Endothelial cell of umbilical vein (primary cell): ENCODE data around the gene CDK10. TPM values are rescaled to one million over a fixed set of nuclear protein-coding genes. Genes with fewer than 3 reads are reported as not detected.

Experiments used
- BruUV-seq: library from RNA; stranded (reverse); fragments of 400-500 nt; replicated peaks from 2 replicates; lab custom pipeline; 2021; lab: Mats Ljungman, UMichigan
- CTCF ChIA-PET: fragments of 300-600, 350-600 bp; sonication (Branson Sonifier 250); formaldehyde crosslinking; loops from one replicate; lab custom pipeline; 2021; ENCODE audit warnings: antibody characterized with exemption, inconsistent platforms; lab: Charles Lee
- POLR2A ChIA-PET: fragments of 300-600, 350-600 bp; sonication (Branson Sonifier 250); formaldehyde crosslinking; loops from one replicate; lab custom pipeline; 2021; ENCODE audit warnings: antibody characterized with exemption, inconsistent platforms; lab: Charles Lee
- DNase-seq: peaks from one replicate; pipeline ENCODE4 v3.0.0-alpha.2; 2011; ENCODE audit warnings: low read depth, low spot score
- FAIRE-seq: peaks from 2 replicates; lab custom pipeline; 2011; peaks lifted over from hg19 to GRCh38; lab: Jason Lieb, UNC
- H2AFZ ChIP-seq: 2 replicates; pipeline ENCODE4 v1.6.0; 2012; ENCODE audit warnings: low read depth, low read length, control low read depth, inconsistent platforms
- H3K27ac ChIP-seq: 2 replicates; pipeline ENCODE4 v1.5.1; 2011; ENCODE audit warnings: low read depth, mild to moderate bottlenecking, control low read depth, low read length, moderate library complexity; ENCODE audit not compliant: insufficient read depth
- H3K27me3 ChIP-seq, 2 experiments: 2 replicates each; pipeline versions ENCODE4 v1.6.0 to v1.6.1; 2011; ENCODE audit warnings: low read length in 2 of 2, mixed read lengths in 1 of 2; ENCODE audit not compliant: control insufficient read depth in 2 of 2, insufficient read depth in 2 of 2
- H3K36me3 ChIP-seq, 2 experiments: 2 replicates in 1 of 2; 3 replicates in 1 of 2; pipeline ENCODE4 v1.5.1; 2011; ENCODE audit warnings: low read length in 2 of 2, mild to moderate bottlenecking in 1 of 2, moderate library complexity in 1 of 2; ENCODE audit not compliant: control insufficient read depth in 2 of 2, insufficient read depth in 2 of 2; ENCODE audit errors: extremely low read depth in 1 of 2
- H3K4me1 ChIP-seq: 3 replicates; pipeline ENCODE4 v1.5.1; 2011; ENCODE audit warnings: mild to moderate bottlenecking, low read length; ENCODE audit not compliant: control insufficient read depth, insufficient read depth; ENCODE audit errors: extremely low read depth
- H3K4me2 ChIP-seq: 2 replicates; pipeline ENCODE4 v1.6.1; 2011; ENCODE audit warnings: low read length, control low read depth, mixed read lengths; ENCODE audit not compliant: insufficient read depth
- H3K4me3 ChIP-seq, 3 experiments: fragments of 200-600 bp in 1 of 3; sonication (generic), shearing (Covaris generic) in 1 of 3; replicated peaks in 1 of 3; 2 replicates each; pipeline ENCODE4 v1.5.1; 2011 to 2016; ENCODE audit warnings: control low read depth in 3 of 3, low read length in 3 of 3, mild to moderate bottlenecking in 2 of 3, inconsistent platforms in 1 of 3, low read depth in 1 of 3, moderate library complexity in 1 of 3; ENCODE audit not compliant: insufficient read depth in 1 of 3
- H3K79me2 ChIP-seq: 2 replicates; pipeline ENCODE4 v1.6.0; 2012; ENCODE audit warnings: low read length, inconsistent platforms; ENCODE audit not compliant: control insufficient read depth, insufficient read depth
- H3K9ac ChIP-seq: replicated peaks from 2 replicates; pipeline ENCODE3; 2011; ENCODE audit warnings: low read length, control low read depth; ENCODE audit not compliant: insufficient read depth; ENCODE audit errors: extremely low read depth
- H3K9me1 ChIP-seq: replicated peaks from 3 replicates; pipeline ENCODE4 v1.6.0; 2011; ENCODE audit warnings: mild to moderate bottlenecking, low read length; ENCODE audit not compliant: control insufficient read depth, insufficient read depth; ENCODE audit errors: extremely low read depth
- H3K9me3 ChIP-seq: replicated peaks from 2 replicates; pipeline ENCODE4 v1.5.1; 2012; ENCODE audit warnings: low read length, inconsistent platforms; ENCODE audit not compliant: control insufficient read depth, insufficient read depth
- H4K20me1 ChIP-seq: replicated peaks from 2 replicates; pipeline ENCODE3; 2011; ENCODE audit warnings: mild to moderate bottlenecking, low read length; ENCODE audit not compliant: control insufficient read depth, insufficient read depth; ENCODE audit errors: extremely low read depth
- FOS ChIP-seq: IDR thresholded peaks from 2 replicates; pipeline ENCODE4 v1.6.1; 2011; ENCODE audit warnings: mild to moderate bottlenecking, low read length, moderate library complexity, borderline replicate concordance; ENCODE audit not compliant: insufficient read depth
- POLR2A ChIP-seq: IDR thresholded peaks from 2 replicates; pipeline ENCODE4 v1.6.1; 2012; ENCODE audit warnings: low read depth, mild to moderate bottlenecking, control low read depth, low read length
- POLR2AphosphoS5 ChIP-seq: IDR thresholded peaks from 2 replicates; pipeline ENCODE4 v1.6.1; 2012; ENCODE audit warnings: low read depth, mild to moderate bottlenecking, control low read depth, low read length, moderate library complexity; ENCODE audit not compliant: insufficient read depth
- dilution Hi-C: fragments of 300-500 bp; cut with MboI; formaldehyde crosslinking; loops from one replicate; pipeline ENCODE4 v1.15.0; 2019; ENCODE audit warnings: low sequenced_read_pairs; ENCODE audit not compliant: extremely low pct_ligation_motif_present
- intact Hi-C: fragments of 100-400 bp; cut with micrococcal nuclease; formaldehyde crosslinking; loops from one replicate; pipeline ENCODE4 v1.10.0; 2022
- polyA plus RNA-seq, 4 experiments: library from polyadenylated mRNA; depleted of rRNA in 3 of 4; stranded (reverse) in 3 of 4; unstranded in 1 of 4; fragments of >200 nt; gene quantifications; 2 replicates each; pipeline versions ENCODE4 v1.2.1 to v1.2.3, GENCODE V29; 2011 to 2012; ENCODE audit warnings: missing spikeins in 1 of 4
- total RNA-seq: library from RNA; stranded (reverse); gene quantifications from 2 replicates; pipeline ENCODE4 v1.2.3, GENCODE V29; 2021
- TF ChIP-seq, protein P1 (sequence below), 2 donors: IDR thresholded peaks; 1 replicate in 1 of 2; 2 replicates in 1 of 2; pipeline ENCODE4 v1.5.1; 2011; ENCODE audit warnings: low read length in 2 of 2, mild to moderate bottlenecking in 2 of 2, moderate library complexity in 2 of 2, control low read depth in 1 of 2, inconsistent platforms in 1 of 2, low read depth in 1 of 2; ENCODE audit not compliant: insufficient read depth in 1 of 2; ENCODE audit errors: extremely low read depth in 1 of 2

Gene CDK10
- total and polyA plus RNA-seq, 2 donors (not counting 3 experiments of a cell fraction or from before 2014, with no cell fraction given), result 74.5 to 99.9 TPM

GRCh38 chr16:89722392-89723278 is 36.1 kb downstream of the CDK10 start:
- ChIA-PET CTCF (interaction anchor here (1.9 kb wide), 1 partner anchor 17 kb away, joined by 12 read pairs; no protein-coding TSS in a partner anchor), POLR2A (no interaction called here)
- DNase-seq (peak; percentile 50), FAIRE-seq (peak; percentile 82)
- Histone ChIP-seq H3K4me2 (peak overlapping the region; percentile 62), H4K20me1 (no peaks in the 10 kb centered on the region), H3K4me1 (peaks cover 36% of the 10 kb centered on the region), H3K9me1 (no peaks in the 10 kb centered on the region), H3K4me3 (peak overlapping the region; percentile 57 to 76 (median 63)), H3K36me3 (peaks cover 0 to 16% of the 10 kb centered on the region in 2 experiments), H3K79me2 (peaks cover 33% of the 10 kb centered on the region), H3K27me3 (no peaks in the 10 kb centered on the region), H3K9me3 (no peaks in the 10 kb centered on the region), H3K27ac (peak overlapping the region; percentile 95), H2AFZ (no peak overlapping the region), H3K9ac (peak overlapping the region; percentile 95)
- BruUV-seq, result TSS peak; percentile 2
- intact Hi-C loops (loop anchor here (1.0 to 10.0 kb wide), 5 partner anchors 22 to 200 kb away; partner anchors contain the start of genes CPNE7, FANCA and TUBB3), dilution Hi-C loops (no loop called here)
- TF ChIP-seq FOS (no peak), POLR2A (peak; percentile 22)

DNA sequence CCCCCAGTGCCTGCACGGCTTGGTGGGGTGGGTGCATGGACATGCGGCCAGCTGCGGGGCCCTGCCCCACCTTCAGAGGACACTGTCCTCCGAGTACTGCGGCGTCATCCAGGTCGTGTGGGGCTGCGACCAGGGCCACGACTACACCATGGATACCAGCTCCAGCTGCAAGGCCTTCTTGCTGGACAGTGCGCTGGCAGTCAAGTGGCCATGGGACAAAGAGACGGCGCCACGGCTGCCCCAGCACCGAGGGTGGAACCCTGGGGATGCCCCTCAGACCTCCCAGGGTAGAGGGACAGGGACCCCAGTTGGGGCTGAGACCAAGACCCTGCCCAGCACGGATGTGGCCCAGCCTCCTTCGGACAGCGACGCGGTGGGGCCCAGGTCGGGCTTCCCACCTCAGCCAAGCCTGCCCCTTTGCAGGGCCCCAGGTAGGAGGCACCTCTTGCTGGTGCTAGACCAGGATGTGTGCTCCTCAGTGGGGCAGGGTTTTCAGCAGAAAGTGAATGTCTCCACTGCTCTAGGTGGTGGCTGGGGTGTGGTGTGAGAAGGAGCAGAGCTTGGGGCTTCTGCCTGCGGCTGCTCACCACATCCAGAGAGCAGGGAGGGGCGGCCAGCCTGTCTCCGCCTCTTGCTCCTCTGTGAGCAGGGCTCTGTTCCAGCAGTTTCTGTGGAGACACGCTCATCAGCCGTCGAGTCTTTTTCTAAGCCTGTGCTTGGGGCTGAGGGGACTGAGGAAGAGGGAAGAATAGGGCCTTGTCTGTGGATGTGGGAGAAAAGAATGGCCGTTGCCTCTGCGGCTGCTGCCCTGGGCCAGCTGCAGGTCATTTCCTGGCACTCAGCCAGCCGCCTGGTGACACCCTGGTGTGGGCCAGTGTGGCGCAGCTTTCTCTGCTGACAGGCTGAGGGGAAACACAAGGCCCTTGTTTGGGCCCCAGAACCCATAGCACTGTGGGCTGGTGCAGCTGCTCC is 37.1 kb downstream of the CDK10 start:
- no peak overlapping the region for H2AFZ ChIP-seq
- DNase-seq (peak; percentile 23), FAIRE-seq (no peak)
- ChIA-PET CTCF (interaction anchor here (1.9 kb wide), 1 partner anchor 18 kb away, joined by 12 read pairs; no protein-coding TSS in a partner anchor), POLR2A (no interaction called here)
- H3K4me1 ChIP-seq, result peaks cover 34% of the 10 kb centered on the region
- no peaks in the 10 kb centered on the region for H4K20me1 ChIP-seq
- H3K27me3 ChIP-seq, result no peaks in the 10 kb centered on the region
- peak overlapping the region; percentile 3 for H3K9ac ChIP-seq
- peaks cover 35% of the 10 kb centered on the region for H3K79me2 ChIP-seq
- dilution Hi-C loops, result no loop called here
- peaks cover 0 to 18% of the 10 kb centered on the region in 2 experiments for H3K36me3 ChIP-seq
- intact Hi-C loops, result loop anchor here (5.0 to 10.0 kb wide), 4 partner anchors 94 to 199 kb away; partner anchors contain the start of genes CPNE7, FANCA and TUBB3
- H3K9me3 ChIP-seq, result no peaks in the 10 kb centered on the region
- peak overlapping the region; percentile 95 for H3K27ac ChIP-seq
- TF ChIP-seq, protein P1, sequence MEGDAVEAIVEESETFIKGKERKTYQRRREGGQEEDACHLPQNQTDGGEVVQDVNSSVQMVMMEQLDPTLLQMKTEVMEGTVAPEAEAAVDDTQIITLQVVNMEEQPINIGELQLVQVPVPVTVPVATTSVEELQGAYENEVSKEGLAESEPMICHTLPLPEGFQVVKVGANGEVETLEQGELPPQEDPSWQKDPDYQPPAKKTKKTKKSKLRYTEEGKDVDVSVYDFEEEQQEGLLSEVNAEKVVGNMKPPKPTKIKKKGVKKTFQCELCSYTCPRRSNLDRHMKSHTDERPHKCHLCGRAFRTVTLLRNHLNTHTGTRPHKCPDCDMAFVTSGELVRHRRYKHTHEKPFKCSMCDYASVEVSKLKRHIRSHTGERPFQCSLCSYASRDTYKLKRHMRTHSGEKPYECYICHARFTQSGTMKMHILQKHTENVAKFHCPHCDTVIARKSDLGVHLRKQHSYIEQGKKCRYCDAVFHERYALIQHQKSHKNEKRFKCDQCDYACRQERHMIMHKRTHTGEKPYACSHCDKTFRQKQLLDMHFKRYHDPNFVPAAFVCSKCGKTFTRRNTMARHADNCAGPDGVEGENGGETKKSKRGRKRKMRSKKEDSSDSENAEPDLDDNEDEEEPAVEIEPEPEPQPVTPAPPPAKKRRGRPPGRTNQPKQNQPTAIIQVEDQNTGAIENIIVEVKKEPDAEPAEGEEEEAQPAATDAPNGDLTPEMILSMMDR (IDR thresholded peaks at IDR 0.05; ENCODE audit: extremely low read depth in 1 of 2, insufficient read depth in 1 of 2, low read depth in 1 of 2, low read length in 2 of 2), result no peak
- TF ChIP-seq POLR2A (no peak), POLR2AphosphoS5 (no peak)
- H3K4me3 ChIP-seq, result peak overlapping the region in 1 of 3 experiments; percentile 76
- no peaks in the 10 kb centered on the region for H3K9me1 ChIP-seq
- H3K4me2 ChIP-seq, result peak overlapping the region; percentile 62
- BruUV-seq, result no TSS peak
